ENCODE results near the gene NHP2.
A peak's percentile ranks its signal among the peaks of the same experiment; 100 is the strongest.
"Not testable (repeated sequence)": the region's sequence is repeated elsewhere in the genome, so short reads cannot be mapped to it uniquely, and the experiment has no call there.

The NHP2 gene

DNA sequence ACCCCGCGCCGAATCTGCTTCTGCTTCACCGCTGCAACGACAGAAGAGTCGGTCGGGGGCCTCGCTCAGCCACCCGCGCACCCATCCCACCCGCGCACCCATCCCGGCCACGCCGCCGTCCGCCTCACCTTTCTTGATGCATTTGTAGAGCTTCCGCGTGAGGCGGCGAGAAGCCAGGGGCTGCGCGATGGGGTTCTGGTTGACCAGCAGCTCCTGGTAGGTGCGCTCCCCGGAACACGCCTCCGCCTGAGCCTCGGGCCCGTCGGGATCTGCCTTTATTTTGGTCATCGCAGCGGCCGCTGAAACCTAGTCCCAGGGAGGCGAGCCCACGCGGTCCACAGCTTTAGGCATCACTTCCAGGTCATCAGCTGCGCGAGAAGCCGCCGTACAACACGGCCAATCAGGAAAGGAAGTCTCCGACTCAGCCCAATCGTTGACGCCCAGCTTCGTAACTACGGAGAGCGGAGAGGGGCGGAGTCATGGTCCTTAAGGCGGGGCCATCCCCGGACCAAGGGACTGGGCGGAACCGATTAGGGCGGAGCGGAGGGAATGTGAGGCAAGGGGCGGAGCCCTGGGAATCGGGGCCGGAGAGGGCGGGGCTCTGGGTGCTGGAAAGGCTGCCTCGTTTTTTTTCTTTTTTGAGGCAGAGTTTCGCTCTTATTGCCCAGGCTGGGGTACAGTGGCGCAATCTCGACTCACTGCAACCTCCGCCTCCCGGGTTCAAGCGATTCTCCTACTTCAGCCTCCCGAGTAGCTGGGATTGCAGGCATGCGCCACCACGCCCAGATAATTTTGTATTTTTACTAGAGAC is at the start of gene NHP2:
NHP2 (minus strand) TSS at position 356 of the 811 bp plus-strand sequence; CDS start at position 288, 68 bp downstream.
- DNase-seq: peak; percentile 83 to 99 (median 98)

DNA sequence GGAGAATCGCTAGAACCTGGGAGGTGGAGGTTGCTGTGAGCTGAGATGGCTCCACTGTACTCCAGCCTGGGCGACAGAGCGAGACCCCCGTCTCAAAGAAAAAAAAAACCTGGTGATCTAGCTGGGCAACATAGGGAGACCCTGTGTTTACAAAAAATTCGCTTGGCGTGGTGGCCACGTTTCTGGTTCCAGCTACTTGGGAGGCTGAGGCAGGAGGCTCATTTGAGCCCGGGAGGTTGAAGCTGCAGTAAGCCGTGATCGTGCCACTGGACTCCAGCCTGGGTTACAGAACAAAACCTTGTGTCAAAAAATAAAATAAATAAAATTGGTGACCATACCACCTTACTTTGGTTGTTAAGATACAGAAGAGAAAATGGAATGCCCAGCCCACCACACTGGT is 48.9 kb upstream of the NHP2 start:
- DNase-seq: no peak

DNA sequence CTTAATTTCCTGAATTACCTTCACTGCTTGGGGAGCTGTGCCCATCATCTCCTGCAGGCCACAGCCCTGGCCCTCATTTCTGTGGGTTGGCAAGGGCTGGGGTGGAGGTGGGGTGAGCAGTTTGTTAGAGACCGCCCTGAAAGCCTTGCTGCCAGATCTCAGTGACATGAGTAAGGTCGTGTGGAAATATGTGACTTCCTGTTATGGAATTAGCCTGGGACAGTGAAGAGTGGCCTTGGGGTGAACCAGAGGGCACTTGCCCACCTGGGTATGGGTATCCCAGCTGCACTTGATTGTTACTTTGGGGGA is 48.2 kb upstream of the NHP2 start:
- DNase-seq: no peak

DNA sequence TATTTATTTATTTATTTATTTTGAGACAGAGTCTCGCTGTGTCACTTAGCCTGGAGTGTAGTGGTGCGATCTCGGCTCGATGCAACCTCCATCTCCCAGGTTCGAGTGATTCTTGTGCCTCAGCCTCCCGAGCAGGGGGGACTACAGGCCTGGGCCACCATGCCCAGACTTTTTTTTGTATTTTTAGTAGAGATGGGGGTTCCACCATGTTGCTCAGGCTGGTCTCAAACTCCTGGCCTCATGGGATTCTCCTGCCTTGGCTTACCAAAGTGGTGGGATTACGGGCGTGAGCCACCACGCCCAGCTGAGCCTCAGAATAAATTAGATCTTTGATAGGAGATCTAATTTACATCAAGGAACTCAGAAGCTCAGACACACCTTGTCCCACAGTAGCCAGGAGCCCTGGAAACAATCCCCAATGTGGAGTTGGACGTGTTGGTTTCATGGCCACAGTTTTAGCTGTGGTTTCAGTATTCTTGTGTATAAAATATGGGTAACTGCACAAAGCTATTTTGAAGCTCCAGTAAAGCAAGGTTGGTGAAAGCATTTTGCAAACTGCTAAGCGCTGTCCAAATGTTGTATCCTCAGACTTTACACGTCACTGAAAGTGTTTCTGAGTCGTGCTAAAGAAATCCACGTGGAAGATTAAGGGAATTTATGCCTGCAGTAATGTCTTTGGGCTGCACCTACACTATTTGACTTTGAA is 47.7 kb upstream of the NHP2 start:
- no peak for DNase-seq

DNA sequence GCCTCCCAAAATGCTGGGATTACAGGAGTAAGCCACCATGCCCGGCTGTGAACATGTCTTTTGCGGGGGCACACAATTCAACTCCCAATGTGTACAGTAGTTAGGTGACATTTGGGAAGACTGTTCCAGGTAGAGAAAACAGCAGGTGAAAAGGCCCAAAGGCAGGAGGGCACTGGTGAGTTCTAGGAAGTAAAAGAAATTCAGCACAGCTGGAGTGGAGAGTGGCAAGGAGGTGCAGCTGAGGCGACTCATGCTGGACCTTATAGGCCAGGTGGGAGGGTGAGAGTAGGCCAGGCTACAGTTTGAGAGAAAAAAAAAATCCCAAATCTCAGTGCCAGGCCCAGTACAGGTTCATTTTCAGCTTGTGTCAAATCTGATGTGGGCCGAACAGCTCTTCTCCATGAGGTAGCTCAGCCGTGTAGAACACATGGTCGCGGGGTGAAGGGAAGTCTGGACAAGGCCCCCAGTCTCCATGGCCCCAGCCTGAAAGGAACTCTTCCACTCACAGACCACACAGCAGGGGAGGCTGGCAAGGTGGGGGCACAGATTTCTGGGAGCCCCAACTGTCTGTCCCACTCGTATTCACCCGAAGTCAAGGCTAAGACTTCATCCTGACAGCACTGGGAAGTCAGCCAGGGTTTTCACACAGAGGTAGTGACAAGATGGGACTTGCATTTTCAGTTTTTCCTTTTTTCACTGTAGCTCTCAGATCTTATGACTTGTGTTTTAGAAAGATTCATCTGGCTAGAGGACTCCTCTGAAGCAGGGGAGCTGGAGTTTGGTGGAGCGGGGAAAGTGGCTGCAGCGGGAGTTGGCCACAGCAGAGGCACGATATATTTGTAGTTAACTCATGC is 46.1 kb upstream of the NHP2 start:
- no peak for DNase-seq

DNA sequence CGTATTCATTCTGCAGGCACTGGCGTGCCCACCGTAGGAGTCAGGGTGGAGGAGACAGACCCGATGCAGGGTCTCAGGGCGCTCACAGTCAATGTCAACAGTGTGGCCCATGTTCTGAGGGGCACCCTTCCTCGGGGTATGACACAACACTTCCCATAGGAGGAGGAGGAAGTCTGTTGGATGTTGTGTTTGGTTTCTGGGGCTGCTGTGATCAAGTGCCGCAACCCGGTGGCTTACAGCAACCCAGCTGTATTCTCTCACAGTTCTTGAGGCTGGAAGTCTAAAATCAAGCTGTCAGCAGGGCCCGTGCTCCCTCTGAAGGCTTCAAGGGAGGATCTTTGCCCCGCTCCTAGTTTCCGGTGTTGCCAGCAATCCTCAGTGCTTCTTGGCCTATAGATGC is 45.0 kb upstream of the NHP2 start:
- no peak for DNase-seq

DNA sequence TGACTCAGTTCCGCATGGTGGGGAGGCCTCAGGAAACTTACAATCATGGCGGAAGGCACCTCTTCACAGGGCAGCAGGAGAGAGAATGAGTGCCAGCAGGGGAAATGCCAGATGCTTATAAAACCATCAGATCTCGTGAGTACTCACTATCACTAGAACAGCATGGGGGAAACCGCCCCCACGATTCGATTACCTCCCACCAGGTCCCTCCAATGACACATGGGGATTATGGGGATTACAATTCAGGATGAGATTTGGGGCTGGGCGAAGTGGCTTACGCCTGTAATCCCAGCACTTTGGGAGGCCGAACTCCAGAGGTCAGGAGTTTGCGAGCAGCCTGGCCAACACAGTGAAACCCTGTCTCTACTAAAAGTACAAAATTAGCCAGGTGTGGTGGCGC is 44.5 kb upstream of the NHP2 start:
- not testable (repeated sequence) for DNase-seq

DNA sequence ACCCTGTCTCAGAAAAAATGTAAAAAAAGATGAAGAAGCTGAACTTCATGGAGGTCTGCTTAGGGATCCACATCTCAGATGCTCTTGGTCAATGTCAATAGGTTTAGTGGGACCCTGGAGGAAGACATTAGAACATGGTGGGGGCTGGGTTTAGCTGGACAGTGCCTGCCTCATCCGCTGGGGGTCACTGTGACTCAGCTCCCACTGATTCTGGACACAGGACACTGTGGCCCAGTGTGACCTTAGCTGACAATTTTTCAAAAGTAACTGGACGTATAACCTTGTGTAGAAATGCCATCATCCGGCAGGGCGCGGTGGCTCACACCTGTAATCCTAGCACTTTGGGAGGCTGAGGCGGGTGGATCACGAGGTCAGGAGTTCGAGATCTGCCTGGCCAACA is 43.3 kb upstream of the NHP2 start:
- no peak for DNase-seq

DNA sequence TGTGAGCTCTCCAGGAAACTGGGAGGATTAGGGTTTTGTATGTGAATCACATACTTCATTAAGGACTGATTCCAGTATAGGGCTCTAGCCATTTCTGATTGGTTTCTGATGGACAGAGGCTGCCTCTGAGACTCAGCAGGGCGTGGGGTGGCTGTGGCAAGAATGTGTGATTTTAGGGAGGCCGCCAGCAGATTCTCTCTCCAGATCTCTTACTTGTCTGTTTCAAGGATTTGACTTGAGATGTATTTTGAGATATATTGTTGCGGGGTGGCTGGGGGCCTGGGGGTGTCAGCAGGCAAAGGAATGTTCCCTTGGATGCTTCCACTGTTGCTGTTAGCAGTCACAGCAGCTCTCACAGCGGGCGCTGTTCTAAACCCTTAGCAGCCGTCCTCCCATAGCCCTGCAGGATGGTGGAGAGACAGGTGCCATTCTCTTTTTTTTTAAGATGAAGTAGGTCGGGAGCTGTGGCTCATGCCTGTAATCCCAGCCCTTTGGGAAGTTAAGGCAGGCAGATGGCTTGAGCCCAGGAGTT is 42.7 kb upstream of the NHP2 start:
- DNase-seq: no peak

DNA sequence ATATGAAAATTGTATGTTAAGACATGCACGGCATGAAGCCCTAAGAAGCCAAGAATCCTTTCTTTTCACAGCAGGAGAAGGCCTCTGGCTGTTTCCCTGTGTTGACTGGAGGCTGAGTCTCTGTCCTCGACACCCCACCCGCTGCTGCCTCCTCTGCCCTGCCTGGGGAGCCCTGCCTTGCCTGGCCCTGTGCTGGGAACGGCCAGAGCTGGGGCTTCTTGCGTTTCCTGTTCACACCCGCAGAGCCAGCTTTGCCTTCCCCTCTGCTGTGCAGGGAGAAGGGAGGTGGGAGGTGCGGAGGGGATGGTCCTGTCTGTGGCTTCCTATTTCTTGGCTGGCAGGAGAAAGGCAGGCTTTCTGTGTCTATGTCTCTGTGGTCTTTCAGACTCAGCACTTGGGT is 40.3 kb upstream of the NHP2 start:
- no peak for DNase-seq

DNA sequence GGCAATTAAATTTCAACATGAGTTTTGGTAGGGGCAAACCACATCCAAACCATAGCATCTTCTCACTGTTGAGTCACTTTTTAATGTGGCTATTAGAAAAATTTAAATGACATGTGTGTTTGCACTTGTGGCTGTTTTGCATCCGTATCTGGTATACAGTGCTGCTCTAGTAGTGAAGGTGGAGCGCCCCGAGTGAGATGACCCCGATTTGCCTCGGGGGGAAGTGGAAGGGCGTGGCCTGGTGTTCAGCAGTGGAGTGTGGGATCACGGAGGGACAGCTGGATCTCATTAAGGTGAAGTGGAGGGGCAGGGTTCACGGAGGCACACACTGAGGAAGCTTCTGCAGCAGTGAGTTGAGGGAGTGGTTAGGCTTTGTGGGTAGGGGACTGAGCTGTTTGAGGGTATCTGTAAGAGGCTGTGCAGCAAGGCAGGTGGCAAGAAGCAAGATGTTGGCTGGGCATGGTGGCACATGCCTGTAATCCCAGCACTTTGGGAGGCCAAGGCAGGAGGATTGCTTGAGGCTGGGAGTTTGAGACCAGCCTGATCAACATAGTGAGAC is 39.6 kb upstream of the NHP2 start:
- DNase-seq: no peak

DNA sequence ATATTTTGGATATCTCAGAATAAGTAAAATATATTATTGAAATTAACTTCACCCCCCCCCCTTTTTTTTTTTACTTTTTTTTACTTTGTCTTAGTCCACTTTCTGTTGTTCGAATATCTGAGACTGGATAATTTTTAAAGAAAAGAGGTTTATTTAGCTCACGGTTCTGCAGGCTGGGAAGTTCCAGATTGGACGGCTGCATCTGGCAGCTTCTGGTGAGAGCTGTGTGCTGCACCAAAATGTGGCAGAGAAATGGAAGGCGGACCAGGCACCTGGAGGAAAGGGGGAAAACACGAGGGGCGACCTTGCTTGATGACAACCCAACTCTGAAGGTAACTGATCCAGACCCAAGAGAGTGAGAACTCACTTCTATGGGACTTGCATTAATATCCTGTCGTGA is 39.1 kb upstream of the NHP2 start:
- no peak for DNase-seq

DNA sequence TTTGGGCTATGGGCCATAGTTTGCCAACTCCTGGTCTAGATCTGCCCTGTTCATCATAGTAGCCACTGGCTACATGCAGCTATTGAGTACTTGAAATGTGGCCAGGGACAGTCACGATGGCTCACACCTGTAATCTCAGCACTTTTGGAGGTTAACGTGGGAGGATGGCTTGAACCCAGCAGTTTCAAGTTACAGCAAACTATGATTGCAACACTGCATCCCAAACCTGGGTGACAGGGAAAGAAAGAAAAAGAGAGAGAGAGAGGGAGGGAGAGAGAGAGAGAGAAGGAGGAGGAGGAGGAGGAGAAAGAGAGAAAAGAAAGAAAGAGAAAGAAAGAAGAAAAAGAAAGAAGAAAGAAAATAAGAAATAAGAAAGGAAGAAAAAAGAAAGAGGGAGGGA is 38.6 kb upstream of the NHP2 start:
- no peak for DNase-seq

DNA sequence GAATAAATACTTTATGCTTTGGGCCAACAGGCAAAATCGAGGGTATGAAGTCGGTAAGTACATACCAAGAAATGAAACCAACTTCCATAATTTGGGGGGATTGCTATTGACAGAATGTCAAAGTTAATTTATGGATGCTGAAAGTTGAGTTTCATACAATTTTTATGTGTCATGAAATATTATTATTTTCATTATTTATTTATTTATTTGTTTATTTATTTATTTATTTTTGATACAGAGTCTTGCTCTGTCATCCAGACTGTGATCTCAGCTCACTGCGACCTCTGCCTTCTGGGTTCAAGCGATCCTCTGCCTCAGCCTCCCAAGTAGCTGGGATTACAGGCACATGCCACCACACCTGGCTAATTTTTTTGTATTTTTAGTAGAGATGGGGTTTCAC is 38.0 kb upstream of the NHP2 start:
- DNase-seq: no peak

DNA sequence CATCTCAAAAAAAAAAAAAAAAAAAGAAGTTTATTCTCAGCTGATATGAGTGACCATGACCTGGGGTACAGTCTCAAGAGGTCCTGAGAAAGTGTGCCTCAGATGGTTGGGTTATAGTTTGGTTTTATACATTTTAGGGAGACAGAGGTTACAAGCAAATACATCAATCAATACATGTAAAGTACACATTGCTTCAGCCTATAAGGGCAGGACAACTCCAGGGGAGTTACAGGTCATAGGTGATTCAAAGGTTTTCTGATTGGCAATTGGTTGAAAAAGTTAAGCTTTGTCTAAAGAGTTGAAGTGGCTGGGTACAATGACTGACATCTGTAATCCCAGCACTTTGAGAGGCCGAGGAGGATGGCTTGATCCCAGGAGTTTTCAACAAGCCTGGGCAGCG is 35.7 kb upstream of the NHP2 start:
- no peak for DNase-seq

DNA sequence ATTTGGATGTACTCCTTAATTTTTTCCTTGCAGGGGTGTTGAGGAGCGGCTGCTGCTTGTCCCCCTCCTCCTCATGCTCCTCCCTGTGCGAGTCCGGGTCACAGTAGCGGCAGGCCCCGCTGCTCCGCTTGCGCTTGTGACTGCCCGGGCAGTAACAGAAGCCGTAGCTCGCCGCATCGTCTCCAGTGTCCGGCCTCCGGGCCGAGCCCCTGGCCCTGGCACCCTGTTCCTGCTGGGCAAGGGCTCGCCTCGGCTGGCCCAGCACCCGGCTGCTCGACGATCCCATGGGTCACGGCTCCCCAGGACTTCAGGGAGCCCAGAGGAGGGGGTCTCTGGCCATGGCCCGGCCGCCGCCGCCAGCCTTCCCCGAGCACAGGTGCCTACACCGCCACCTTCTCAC is 33.3 kb upstream of the NHP2 start, which contains the start of gene GMCL2:
GMCL2 (minus strand) TSS at position 358 of the 400 bp plus-strand sequence; CDS start at position 286, 72 bp downstream.
- no peak for DNase-seq

DNA sequence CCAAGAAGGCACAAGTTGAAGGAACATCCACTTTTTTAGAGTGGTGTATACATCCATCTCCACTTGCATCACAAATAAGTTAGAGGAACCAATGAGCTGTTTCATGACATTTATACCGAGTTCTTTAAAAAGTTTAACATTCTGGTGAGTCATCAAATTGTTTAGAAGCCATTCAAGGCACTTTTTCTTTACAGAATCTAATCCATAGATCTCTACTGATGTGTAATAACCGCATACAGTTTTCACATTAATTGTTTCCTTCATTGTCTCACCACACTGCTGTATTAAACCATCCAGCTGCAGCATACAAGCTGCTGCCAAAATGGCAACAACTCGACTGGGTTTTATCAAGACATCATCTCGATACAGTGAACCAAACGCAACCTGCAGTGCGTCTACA is 32.7 kb upstream of the NHP2 start:
- no peak for DNase-seq

DNA sequence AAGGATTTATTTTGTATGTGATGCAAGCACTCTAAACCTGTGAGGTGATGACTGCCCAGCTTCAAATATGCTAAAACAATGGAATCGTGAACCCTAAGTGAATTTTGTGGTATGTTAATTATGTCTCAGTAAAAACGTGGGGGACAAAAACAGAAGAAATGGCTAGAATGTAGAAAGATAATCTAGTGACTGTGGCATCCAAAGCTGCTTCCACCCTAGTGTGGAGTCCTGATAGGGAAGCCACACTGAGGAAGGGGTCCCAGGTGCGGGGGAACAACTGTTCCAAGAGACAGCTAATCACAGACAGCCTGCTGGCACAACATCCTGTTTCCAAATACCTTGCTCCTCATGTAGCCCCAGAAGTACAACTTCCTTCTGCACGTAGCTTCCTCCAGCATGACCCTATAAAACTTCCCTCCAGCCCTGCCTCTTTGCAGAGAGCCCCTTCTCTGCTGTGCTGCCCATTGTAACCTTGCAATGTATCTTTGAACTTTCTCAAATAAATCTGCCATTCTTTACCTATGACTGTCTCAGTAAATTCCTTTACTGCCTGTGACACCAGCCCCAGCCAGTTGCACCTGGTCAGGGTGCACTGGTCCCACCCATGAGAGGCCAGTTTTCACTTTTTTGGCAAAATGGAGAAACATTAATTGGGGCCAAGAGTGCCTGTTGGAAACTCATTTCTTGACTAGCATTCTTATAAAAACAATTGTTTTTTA is 28.6 kb upstream of the NHP2 start:
- DNase-seq: no peak

DNA sequence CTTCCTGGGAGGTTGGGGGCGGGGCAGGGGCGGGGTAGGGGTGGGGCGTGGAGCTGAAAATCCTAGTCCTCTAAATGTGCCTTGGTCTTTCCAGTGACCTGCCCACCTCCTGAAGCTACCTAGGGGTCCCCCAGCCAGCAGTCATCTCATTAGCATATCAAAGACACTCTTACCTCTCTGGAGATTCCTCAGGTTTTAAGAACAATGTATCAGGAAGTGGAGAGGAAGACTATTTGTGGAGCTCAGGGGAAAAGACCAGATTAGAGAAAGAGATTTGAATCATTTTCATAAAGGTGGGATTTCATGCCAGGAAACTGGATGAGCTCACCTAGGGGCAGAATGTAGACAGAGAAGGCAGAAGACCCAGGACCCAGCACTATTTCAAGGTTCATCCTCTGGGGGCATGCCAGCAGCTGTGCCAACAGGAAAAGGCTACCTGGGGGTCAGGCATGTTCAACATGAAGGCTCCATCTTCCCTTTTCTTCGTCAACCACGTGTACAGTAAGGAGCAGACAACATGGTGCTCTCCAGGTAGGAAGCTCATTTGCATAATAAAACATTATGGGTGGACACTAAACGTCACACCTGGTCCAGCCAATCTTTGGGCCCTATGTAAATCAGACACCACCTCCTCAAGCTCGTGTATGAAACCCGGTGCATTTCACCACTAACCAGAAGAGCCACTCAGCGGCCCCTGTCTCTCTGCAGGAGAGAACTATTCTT is 26.6 kb upstream of the NHP2 start:
- DNase-seq: no peak

DNA sequence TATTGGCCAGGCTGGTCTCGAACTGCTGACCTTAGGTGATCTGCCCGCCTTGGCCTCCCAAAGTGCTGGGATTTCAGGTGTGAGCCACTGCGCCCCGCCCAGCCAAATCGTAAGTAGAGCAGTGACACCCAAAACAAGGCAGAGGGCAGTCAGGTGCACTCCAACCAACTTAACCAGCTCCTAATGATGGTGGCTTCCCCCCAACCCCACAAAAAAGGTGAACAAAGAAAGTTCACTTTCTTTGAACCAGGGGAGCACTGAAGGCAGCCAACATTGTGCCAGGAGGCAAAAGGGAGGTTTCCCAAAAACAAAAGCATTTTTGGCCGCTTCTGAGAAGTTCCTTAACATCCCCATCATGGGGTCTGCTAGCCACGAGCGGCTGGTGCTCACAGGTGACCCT is 23.9 kb upstream of the NHP2 start:
- no peak for DNase-seq
